Esophagus muscularis mucosa (tissue), 4 donors: ENCODE measurements around the gene NPB. TPM values are rescaled to one million over a fixed set of nuclear protein-coding genes. Genes with fewer than 3 reads are reported as not detected.

Experiments used
- DNase-seq: peaks from one replicate; pipeline ENCODE4 v3.0.0-alpha.2; 2017; ENCODE audit errors: extremely low spot score
- H3K27ac ChIP-seq, 4 donors: fragments of 200-600 bp; sonication (generic); replicated peaks in 1 of 4; 1 replicate in 3 of 4; 2 replicates in 1 of 4; pipeline ENCODE4 v1.5.1; 2016 to 2019; ENCODE audit warnings: mild to moderate bottlenecking in 1 of 4
- H3K27me3 ChIP-seq, 4 donors: fragments of 200-600 bp; sonication (generic); one replicate each; pipeline versions ENCODE4 v1.5.1 to v1.6.0; 2016 to 2019
- H3K36me3 ChIP-seq, 4 donors: fragments of 200-600 bp; sonication (generic); one replicate each; pipeline ENCODE4 v1.5.1; 2016 to 2019
- H3K4me1 ChIP-seq, 4 donors: fragments of 200-600 bp; sonication (generic); one replicate each; pipeline ENCODE4 v1.5.1; 2016 to 2019
- H3K4me3 ChIP-seq, 4 donors: fragments of 200-600 bp; sonication (generic); 1 replicate in 2 of 4; 2 replicates in 2 of 4; pipeline ENCODE4 v1.5.1; 2016 to 2019; ENCODE audit warnings: mild to moderate bottlenecking in 4 of 4, moderate library complexity in 1 of 4
- H3K9me3 ChIP-seq, 4 donors: fragments of 200-600 bp; sonication (generic); 1 replicate in 3 of 4; 2 replicates in 1 of 4; pipeline ENCODE4 v1.5.1; 2016 to 2019
- EP300 ChIP-seq: sonication (generic); formaldehyde crosslinking; IDR thresholded peaks from one replicate; pipeline ENCODE4 v1.6.1; 2017; ENCODE audit warnings: antibody characterized with exemption
- POLR2A ChIP-seq: fragments of 450-650 bp; IDR thresholded peaks from one replicate; pipeline ENCODE4 v1.6.1; 2017; ENCODE audit warnings: antibody characterized with exemption, moderate library complexity, mild to moderate bottlenecking, low read depth
- POLR2AphosphoS5 ChIP-seq, 2 donors: sonication (generic); formaldehyde crosslinking; IDR thresholded peaks; one replicate each; pipeline ENCODE4 v1.6.1; 2017; ENCODE audit warnings: antibody characterized with exemption in 2 of 2
- WGBS: methylation state at CpG from one replicate; pipeline ENCODE4 v1.1.5; 2018; 5-methylcytosine and 5-hydroxymethylcytosine counted together
- intact Hi-C: fragments of 100-400 bp; cut with DNase I; formaldehyde crosslinking; loops from one replicate; pipeline ENCODE4 v1.15.1; 2023
- total RNA-seq, 4 donors: library from RNA; depleted of rRNA; stranded (reverse); fragments of >200 nt; gene quantifications; one replicate each; pipeline versions ENCODE4 v1.1.0 to v1.2.1, GENCODE V29; 2016
- TF ChIP-seq, protein P1 (sequence below), 3 experiments: fragments of 200-600 bp in 2 of 3; fragments of 450-650 bp in 1 of 3; sonication (generic) in 2 of 3; IDR thresholded peaks; one replicate each; pipeline ENCODE4 v1.5.1; 2017 to 2019; ENCODE audit warnings: antibody characterized with exemption in 3 of 3, mild to moderate bottlenecking in 2 of 3, moderate library complexity in 1 of 3

The NPB gene
- total RNA-seq, 4 donors from 2014 or later = 0.78 to 1.8 TPM; not detected in 2

DNA sequence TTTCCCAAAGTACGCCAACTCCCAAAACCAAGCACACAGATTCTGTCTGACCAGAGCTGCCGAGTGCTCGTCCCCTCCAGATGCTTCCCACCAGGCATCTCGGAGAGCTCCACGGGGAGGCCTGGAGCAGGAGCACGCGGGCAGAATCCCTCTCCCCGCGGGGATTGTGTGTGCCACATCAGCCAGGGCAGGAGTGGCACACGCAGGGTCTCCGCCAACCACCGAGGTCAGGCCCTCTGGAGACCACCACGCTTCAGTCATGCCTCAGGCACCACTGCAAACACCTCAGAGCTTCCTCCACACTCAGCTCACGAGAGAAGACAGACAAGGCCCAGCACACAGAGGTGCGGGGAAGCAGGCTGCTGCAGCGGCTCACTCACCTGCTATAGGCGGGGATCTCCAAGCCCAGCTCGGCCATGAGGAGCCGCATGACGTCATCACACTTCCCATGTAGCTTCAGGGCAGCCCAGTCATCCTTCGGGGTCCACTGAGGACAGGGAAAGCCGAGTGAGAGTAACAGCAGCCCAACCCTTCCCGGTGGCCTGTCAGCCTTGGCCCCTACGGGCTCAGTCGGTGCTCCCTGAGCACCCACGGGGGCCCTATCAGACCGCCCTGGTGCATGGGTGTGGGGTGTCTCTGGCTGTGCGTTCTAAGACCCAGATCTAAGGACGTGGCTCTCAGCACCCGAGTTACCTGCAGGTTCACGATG is 11.5 kb downstream of the NPB start:
- Histone ChIP-seq H3K27me3 (no peaks in the 10 kb centered on the region), H3K27ac (no peak overlapping the region), H3K4me3 (no peak overlapping the region), H3K9me3 (no peaks in the 10 kb centered on the region), H3K36me3 (peaks cover 12 to 52% (median 48%) of the 10 kb centered on the region in 4 donors), H3K4me1 (peaks cover 29 to 57% (median 44%) of the 10 kb centered on the region in 4 donors)
- intact Hi-C loops = no loop called here
- WGBS = 94% methylated on average over 11 of the region's 31 CpGs
- TF ChIP-seq EP300 (no peak), POLR2AphosphoS5 (IDR thresholded peaks at IDR 0.05) (no peak), POLR2A (no peak)
- DNase-seq = no peak

GRCh38 chr17:81914103-81914850 is 12.2 kb downstream of the NPB start:
- intact Hi-C loops = no loop called here
- TF ChIP-seq POLR2A (no peak), POLR2AphosphoS5 (IDR thresholded peaks at IDR 0.05) (no peak), EP300 (no peak)
- TF ChIP-seq, protein P1, sequence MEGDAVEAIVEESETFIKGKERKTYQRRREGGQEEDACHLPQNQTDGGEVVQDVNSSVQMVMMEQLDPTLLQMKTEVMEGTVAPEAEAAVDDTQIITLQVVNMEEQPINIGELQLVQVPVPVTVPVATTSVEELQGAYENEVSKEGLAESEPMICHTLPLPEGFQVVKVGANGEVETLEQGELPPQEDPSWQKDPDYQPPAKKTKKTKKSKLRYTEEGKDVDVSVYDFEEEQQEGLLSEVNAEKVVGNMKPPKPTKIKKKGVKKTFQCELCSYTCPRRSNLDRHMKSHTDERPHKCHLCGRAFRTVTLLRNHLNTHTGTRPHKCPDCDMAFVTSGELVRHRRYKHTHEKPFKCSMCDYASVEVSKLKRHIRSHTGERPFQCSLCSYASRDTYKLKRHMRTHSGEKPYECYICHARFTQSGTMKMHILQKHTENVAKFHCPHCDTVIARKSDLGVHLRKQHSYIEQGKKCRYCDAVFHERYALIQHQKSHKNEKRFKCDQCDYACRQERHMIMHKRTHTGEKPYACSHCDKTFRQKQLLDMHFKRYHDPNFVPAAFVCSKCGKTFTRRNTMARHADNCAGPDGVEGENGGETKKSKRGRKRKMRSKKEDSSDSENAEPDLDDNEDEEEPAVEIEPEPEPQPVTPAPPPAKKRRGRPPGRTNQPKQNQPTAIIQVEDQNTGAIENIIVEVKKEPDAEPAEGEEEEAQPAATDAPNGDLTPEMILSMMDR (IDR thresholded peaks at IDR 0.05) = no peak
- Histone ChIP-seq H3K27me3 (no peaks in the 10 kb centered on the region), H3K9me3 (no peaks in the 10 kb centered on the region), H3K27ac (no peak overlapping the region), H3K4me3 (no peak overlapping the region), H3K4me1 (peaks cover 30 to 64% (median 48%) of the 10 kb centered on the region in 4 donors), H3K36me3 (peaks cover 12 to 51% (median 45%) of the 10 kb centered on the region in 4 donors)
- WGBS = 94% methylated on average over 12 of the region's 36 CpGs
- DNase-seq = no peak

- H3K27ac ChIP-seq = no peak overlapping the region
- peaks cover 23 to 64% (median 45%) of the 10 kb centered on the region in 4 donors for H3K4me1 ChIP-seq
- no peaks in the 10 kb centered on the region for H3K9me3 ChIP-seq
- 88% methylated on average over 8 of the region's 12 CpGs for WGBS
- no peak for DNase-seq
- H3K36me3 ChIP-seq = peaks cover 12 to 61% (median 54%) of the 10 kb centered on the region in 4 donors
- intact Hi-C loops = loop anchor here (5.0 kb wide), 1 partner anchor 53 kb away; the partner anchor contains the start of gene P4HB
- H3K27me3 ChIP-seq = no peaks in the 10 kb centered on the region
- TF ChIP-seq EP300 (no peak), POLR2A (no peak), POLR2AphosphoS5 (IDR thresholded peaks at IDR 0.05) (no peak)
- TF ChIP-seq, protein P1 (IDR thresholded peaks at IDR 0.05) = no peak
- no peak overlapping the region for H3K4me3 ChIP-seq
These were observed 13.3 kb downstream of the NPB start for GRCh38 chr17:81915331-81915730.

GRCh38 chr17:81916234-81917001 is 14.4 kb downstream of the NPB start:
- Histone ChIP-seq H3K27me3 (no peaks in the 10 kb centered on the region), H3K36me3 (peaks cover 12 to 72% (median 63%) of the 10 kb centered on the region in 4 donors), H3K4me3 (peak overlapping the region in 3 of 4 donors; percentile 90 to 100 (median 92)), H3K27ac (no peak overlapping the region), H3K9me3 (no peaks in the 10 kb centered on the region), H3K4me1 (peaks cover 20 to 68% (median 51%) of the 10 kb centered on the region in 4 donors)
- 73% methylated on average over 17 of the region's 21 CpGs for WGBS
- DNase-seq = no peak
- TF ChIP-seq POLR2A (no peak), EP300 (no peak), POLR2AphosphoS5 (IDR thresholded peaks at IDR 0.05) (no peak)
- TF ChIP-seq, protein P1 (IDR thresholded peaks at IDR 0.05) = no peak
- intact Hi-C loops = loop anchor here (5.0 kb wide), 1 partner anchor 54 kb away; the partner anchor contains the start of gene P4HB
